ENCODE measurements around the gene ARFGEF2.

DNA sequence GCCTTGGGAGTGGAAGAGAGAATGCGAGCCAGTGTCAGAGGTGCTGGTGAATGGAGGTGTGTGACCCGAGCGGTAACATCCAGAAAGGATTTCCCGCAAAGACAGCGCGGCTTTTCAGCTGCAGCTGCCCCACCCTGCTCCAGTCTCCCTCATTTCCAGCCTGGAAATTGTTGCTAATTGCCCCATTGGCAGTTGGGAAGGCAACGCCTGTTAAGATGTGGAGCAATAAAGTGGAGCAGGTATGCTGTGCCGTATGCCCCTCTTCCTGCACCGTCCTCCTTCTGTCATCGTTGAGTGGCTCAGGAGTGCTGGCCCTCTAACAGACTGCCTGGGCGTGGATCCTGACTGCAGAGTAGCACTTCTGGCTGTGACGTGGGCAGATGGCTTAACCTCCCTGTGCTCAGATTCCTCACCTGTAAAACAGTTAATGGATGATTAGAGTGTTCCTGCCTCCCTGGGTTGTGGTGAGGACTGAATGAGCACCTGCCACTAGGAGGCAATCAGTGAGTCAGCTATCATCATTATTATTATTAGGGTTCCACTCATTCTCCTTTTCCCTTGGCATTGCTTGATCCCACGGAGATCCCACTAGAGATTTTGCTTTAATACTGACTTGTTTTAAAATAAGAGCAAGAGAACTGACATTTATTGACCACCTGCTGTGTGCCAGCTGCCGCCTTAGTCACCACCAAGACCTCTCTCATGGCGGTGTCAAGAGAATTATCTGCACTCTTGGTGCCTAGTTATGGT, 11.7 kb downstream of the ARFGEF2 start:
- no peak for TF ChIP-seq MYC (IDR thresholded peaks at IDR 0.05; ENCODE audit: low read depth, low read length)
- TF ChIP-seq, protein P1, sequence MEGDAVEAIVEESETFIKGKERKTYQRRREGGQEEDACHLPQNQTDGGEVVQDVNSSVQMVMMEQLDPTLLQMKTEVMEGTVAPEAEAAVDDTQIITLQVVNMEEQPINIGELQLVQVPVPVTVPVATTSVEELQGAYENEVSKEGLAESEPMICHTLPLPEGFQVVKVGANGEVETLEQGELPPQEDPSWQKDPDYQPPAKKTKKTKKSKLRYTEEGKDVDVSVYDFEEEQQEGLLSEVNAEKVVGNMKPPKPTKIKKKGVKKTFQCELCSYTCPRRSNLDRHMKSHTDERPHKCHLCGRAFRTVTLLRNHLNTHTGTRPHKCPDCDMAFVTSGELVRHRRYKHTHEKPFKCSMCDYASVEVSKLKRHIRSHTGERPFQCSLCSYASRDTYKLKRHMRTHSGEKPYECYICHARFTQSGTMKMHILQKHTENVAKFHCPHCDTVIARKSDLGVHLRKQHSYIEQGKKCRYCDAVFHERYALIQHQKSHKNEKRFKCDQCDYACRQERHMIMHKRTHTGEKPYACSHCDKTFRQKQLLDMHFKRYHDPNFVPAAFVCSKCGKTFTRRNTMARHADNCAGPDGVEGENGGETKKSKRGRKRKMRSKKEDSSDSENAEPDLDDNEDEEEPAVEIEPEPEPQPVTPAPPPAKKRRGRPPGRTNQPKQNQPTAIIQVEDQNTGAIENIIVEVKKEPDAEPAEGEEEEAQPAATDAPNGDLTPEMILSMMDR (IDR thresholded peaks at IDR 0.05; ENCODE audit: extremely low read depth in 1 of 2, insufficient read depth in 1 of 2, low read depth in 1 of 2, low read length in 2 of 2): no peak
